ENCODE data around the gene IGSF11. TPM values are rescaled to one million over a fixed set of nuclear protein-coding genes. Genes with fewer than 3 reads are reported as not detected.

The IGSF11 gene
- total and polyA plus RNA-seq, 9 of the 15 experiments (the other 6 are each of a cell fraction or from before 2014, with no cell fraction given), result 1.2 to 2.8 (median 1.7) TPM

GRCh38 chr3:119011528-119011927 is 23.1 kb downstream of the IGSF11 start:
- Histone ChIP-seq H2AFZ (ENCODE audit: low read depth, low read length) (no peak overlapping the region), H3K4me2 (ENCODE audit: insufficient read depth, low read length) (no peak overlapping the region), H3K9me1 (ENCODE audit: control insufficient read depth, insufficient read depth, low read length) (no peaks in the 10 kb centered on the region), H4K20me1 (replicated peaks; ENCODE audit: control insufficient read depth, insufficient read depth, low read length) (no peaks in the 10 kb centered on the region), H3K36me3 (ENCODE audit: control insufficient read depth, insufficient read depth, low read length) (no peaks in the 10 kb centered on the region), H3K27me3 (ENCODE audit: control insufficient read depth in 2 of 2, insufficient read depth in 2 of 2, low read length in 2 of 2) (no peaks in the 10 kb centered on the region), H3K9me3 (replicated peaks; ENCODE audit: control insufficient read depth, insufficient read depth, low read depth, low read length) (no peaks in the 10 kb centered on the region), H3K9ac (ENCODE audit: insufficient read depth in 1 of 2, low read depth in 2 of 2, low read length in 2 of 2) (no peak overlapping the region), H3K4me3 (no peak overlapping the region), H3K4me1 (replicated peaks in 1 of 2; ENCODE audit: control insufficient read depth in 2 of 2, insufficient read depth in 2 of 2, low read length in 2 of 2) (no peaks in the 10 kb centered on the region; a peak in 1 of 5 replicates), H3K27ac (ENCODE audit: extremely low read depth, low read depth, low read length) (no peak overlapping the region), H3K79me2 (ENCODE audit: control insufficient read depth, insufficient read depth, low read length) (no peaks in the 10 kb centered on the region)
- WGBS (ENCODE audit: insufficient coverage, low coverage, missing lambda C conversion rate), result 42% methylated on average over 1 of the region's 1 CpG
- FAIRE-seq (no peak), DNase-seq (ENCODE audit: extremely low read depth in 1 of 4, low spot score in 3 of 4) (no peak), ATAC-seq (no peak)
- BruUV-seq (replicated peaks), result no TSS peak
- in situ Hi-C loops (cut with MboI) (no loop called here), intact Hi-C loops (cut with micrococcal nuclease) (no loop called here)
- CTCF ChIA-PET (ENCODE audit: low intra/inter-chr PET ratio), result no interaction called here
- no peak for TF ChIP-seq PCBP1 (IDR thresholded peaks at IDR 0.05; ENCODE audit: low read depth, low read length, poor library complexity, severe bottlenecking)
- TF ChIP-seq FOXA3 (CRISPR knock-in tag; conservative IDR thresholded peaks at IDR 0.05 in 1 of 2, IDR thresholded peaks at IDR 0.05 in 1 of 2), result no peak
- no peak for TF ChIP-seq RNF219 (CRISPR knock-in tag; IDR thresholded peaks at IDR 0.05)
- TF ChIP-seq MYC (IDR thresholded peaks at IDR 0.05; ENCODE audit: low read depth, low read length), result no peak
- no peak for TF ChIP-seq MYC (CRISPR knock-in tag; IDR thresholded peaks at IDR 0.05; ENCODE audit: borderline replicate concordance, low read depth)
- no peak for TF ChIP-seq ZNF696 (CRISPR knock-in tag; conservative IDR thresholded peaks at IDR 0.05)
- POLR2A ChIA-PET, result no interaction called here
